NCI-H510A treated with DMSO at 0.1 percent for 48 hours (cell line): Measurements from ENCODE around the gene FHOD3.

Experiments
- DNase-seq: peaks from one replicate; lab custom pipeline; 2025; lab: John Stamatoyannopoulos, UW

The FHOD3 gene

GRCh38 chr18:36481201-36481657 lies 183.7 kb downstream of the FHOD3 start:
- DNase-seq = no peak

GRCh38 chr18:36481935-36482334 lies 184.4 kb downstream of the FHOD3 start:
- DNase-seq = no peak

- no peak for DNase-seq
Observed at GRCh38 chr18:36484591-36484990, 187.1 kb downstream of the FHOD3 start.

- no peak for DNase-seq
Observed at GRCh38 chr18:36485772-36486171, 188.3 kb downstream of the FHOD3 start.

- DNase-seq = no peak
Observed at GRCh38 chr18:36488131-36488530, 190.6 kb downstream of the FHOD3 start.

- DNase-seq = no peak
Observed at GRCh38 chr18:36490897-36491296, 193.4 kb downstream of the FHOD3 start.

- no peak for DNase-seq
Observed at GRCh38 chr18:36492604-36493329, 195.3 kb downstream of the FHOD3 start.

- DNase-seq = peak; percentile 97
Observed at GRCh38 chr18:36493349-36494159, 196.0 kb downstream of the FHOD3 start.

GRCh38 chr18:36494160-36494437 lies 196.6 kb downstream of the FHOD3 start:
- DNase-seq = no peak

- DNase-seq = peak; percentile 37
Observed at GRCh38 chr18:36496022-36496421, 198.5 kb downstream of the FHOD3 start.

GRCh38 chr18:36499938-36500337 lies 202.4 kb downstream of the FHOD3 start:
- no peak for DNase-seq

- DNase-seq = no peak
Observed at GRCh38 chr18:36501100-36501499, 203.6 kb downstream of the FHOD3 start.

GRCh38 chr18:36503477-36503876 lies 206.0 kb downstream of the FHOD3 start:
- DNase-seq = no peak

- no peak for DNase-seq
Observed at GRCh38 chr18:36504928-36505327, 207.4 kb downstream of the FHOD3 start.

- DNase-seq = no peak
Observed at GRCh38 chr18:36505665-36506064, 208.2 kb downstream of the FHOD3 start.

GRCh38 chr18:36509646-36510197 lies 212.2 kb downstream of the FHOD3 start:
- DNase-seq = no peak

GRCh38 chr18:36511791-36512352 lies 214.4 kb downstream of the FHOD3 start:
- DNase-seq = peak; percentile 24

- DNase-seq = peak; percentile 24
Observed at GRCh38 chr18:36513556-36513955, 216.0 kb downstream of the FHOD3 start.

- DNase-seq = no peak
Observed at GRCh38 chr18:36514778-36515177, 217.3 kb downstream of the FHOD3 start.

GRCh38 chr18:36516258-36516657 lies 218.7 kb downstream of the FHOD3 start:
- no peak for DNase-seq

GRCh38 chr18:36516726-36517125 lies 219.2 kb downstream of the FHOD3 start:
- DNase-seq = no peak

GRCh38 chr18:36518839-36519238 lies 221.3 kb downstream of the FHOD3 start:
- DNase-seq = no peak

GRCh38 chr18:36519358-36519757 lies 221.8 kb downstream of the FHOD3 start:
- DNase-seq = no peak
